CD14-positive monocyte (primary cell): ENCODE measurements around the gene PRKACB. TPM values are rescaled to one million over a fixed set of nuclear protein-coding genes. Genes with fewer than 3 reads are reported as not detected.
"Not testable (repeated sequence)": the region's sequence is repeated elsewhere in the genome, so short reads cannot be mapped to it uniquely, and the experiment has no call there.

ENCODE experiments used
- DNase-seq, 3 donors: peaks; one replicate each; pipeline ENCODE4 v3.0.0-alpha.2; 2011 to 2022
- H2AFZ ChIP-seq: 2 replicates; pipeline ENCODE4 v1.6.0; 2012; ENCODE audit warnings: mild to moderate bottlenecking, low read depth, low read length, inconsistent platforms; ENCODE audit not compliant: insufficient read depth, poor library complexity, severe bottlenecking
- H3K27ac ChIP-seq, 2 donors: 1 replicate in 1 of 2; 2 replicates in 1 of 2; pipeline ENCODE4 v1.5.1; 2012 to 2013; ENCODE audit warnings: low read length in 2 of 2, control low read depth in 1 of 2, inconsistent platforms in 1 of 2, low read depth in 1 of 2, mild to moderate bottlenecking in 1 of 2
- H3K27me3 ChIP-seq, 2 donors: one replicate each; pipeline versions ENCODE4 v1.6.0 to v1.6.1; 2011 to 2013; ENCODE audit warnings: low read length in 2 of 2; ENCODE audit not compliant: control insufficient read depth in 2 of 2, insufficient read depth in 2 of 2
- H3K36me3 ChIP-seq, 2 donors: replicated peaks in 1 of 2; 1 replicate in 1 of 2; 2 replicates in 1 of 2; pipeline versions ENCODE4 v1.5.1 to v1.6.1; 2012 to 2013; ENCODE audit warnings: low read length in 2 of 2, control low read depth in 1 of 2, inconsistent platforms in 1 of 2, mild to moderate bottlenecking in 1 of 2; ENCODE audit not compliant: insufficient read depth in 2 of 2, control insufficient read depth in 1 of 2
- H3K4me1 ChIP-seq, 2 donors: 1 replicate in 1 of 2; 2 replicates in 1 of 2; pipeline versions ENCODE4 v1.5.1 to v1.6.1; 2012 to 2013; ENCODE audit warnings: low read length in 2 of 2, control low read depth in 1 of 2, inconsistent platforms in 1 of 2, mild to moderate bottlenecking in 1 of 2, moderate library complexity in 1 of 2; ENCODE audit not compliant: insufficient read depth in 2 of 2, control insufficient read depth in 1 of 2
- H3K4me2 ChIP-seq: replicated peaks from 2 replicates; pipeline ENCODE3; 2012; ENCODE audit warnings: low read length, moderate library complexity, mild to moderate bottlenecking; ENCODE audit not compliant: poor library complexity, severe bottlenecking; ENCODE audit errors: extremely low read depth
- H3K4me3 ChIP-seq, 3 experiments: fragments of 200-600 bp in 1 of 3; sonication (generic) in 1 of 3; replicated peaks in 1 of 3; 1 replicate in 2 of 3; 2 replicates in 1 of 3; pipeline ENCODE4 v1.5.1; 2011 to 2013; ENCODE audit warnings: low read length in 3 of 3, mild to moderate bottlenecking in 3 of 3, control low read depth in 2 of 3, low read depth in 2 of 3, inconsistent platforms in 1 of 3, moderate library complexity in 1 of 3
- H3K79me2 ChIP-seq: 2 replicates; pipeline ENCODE4 v1.6.0; 2012; ENCODE audit warnings: mild to moderate bottlenecking, control low read depth, inconsistent platforms, low read length, moderate library complexity; ENCODE audit not compliant: insufficient read depth
- H3K9ac ChIP-seq: 2 replicates; pipeline ENCODE4 v1.6.0; 2017; ENCODE audit warnings: low read length, mild to moderate bottlenecking; ENCODE audit not compliant: insufficient read depth, poor library complexity, severe bottlenecking
- H3K9me3 ChIP-seq, 2 donors: replicated peaks in 1 of 2; 1 replicate in 1 of 2; 2 replicates in 1 of 2; pipeline versions ENCODE4 v1.5.1 to v1.6.1; 2012 to 2013; ENCODE audit warnings: low read length in 2 of 2, control low read depth in 1 of 2; ENCODE audit not compliant: control insufficient read depth in 1 of 2, insufficient read depth in 1 of 2
- H4K20me1 ChIP-seq: 2 replicates; pipeline ENCODE4 v1.6.0; 2012; ENCODE audit warnings: mild to moderate bottlenecking, low read length, control low read depth, moderate library complexity; ENCODE audit not compliant: insufficient read depth
- H3K27ac Mint-ChIP-seq, 7 donors: one replicate each; pipeline ENCODE4 v1.8.0; 2020; ENCODE audit warnings: mild to moderate bottlenecking in 7 of 7, mixed read lengths in 7 of 7, moderate library complexity in 6 of 7, inconsistent platforms in 2 of 7
- H3K27me3 Mint-ChIP-seq, 3 donors: one replicate each; pipeline ENCODE4 v1.8.0; 2021 to 2022; ENCODE audit warnings: low read depth in 3 of 3, mild to moderate bottlenecking in 3 of 3, mixed read lengths in 3 of 3, moderate library complexity in 3 of 3, inconsistent platforms in 1 of 3
- H3K36me3 Mint-ChIP-seq, 2 donors: one replicate each; pipeline ENCODE4 v1.8.0; 2020; ENCODE audit warnings: mixed read lengths in 2 of 2, inconsistent platforms in 1 of 2, mild to moderate bottlenecking in 1 of 2
- H3K4me1 Mint-ChIP-seq: one replicate; pipeline ENCODE4 v1.8.0; 2020; ENCODE audit warnings: mild to moderate bottlenecking, mixed read lengths
- H3K4me3 Mint-ChIP-seq, 2 donors: one replicate each; pipeline ENCODE4 v1.8.0; 2020; ENCODE audit warnings: mild to moderate bottlenecking in 2 of 2, mixed read lengths in 2 of 2, moderate library complexity in 1 of 2
- H3K9me3 Mint-ChIP-seq, 7 donors: one replicate each; pipeline ENCODE4 v1.8.0; 2020 to 2022; ENCODE audit warnings: mixed read lengths in 7 of 7, mild to moderate bottlenecking in 6 of 7, moderate library complexity in 6 of 7, inconsistent platforms in 2 of 7
- WGBS: methylation state at CpG from one replicate; pipeline ENCODE4 v1.1.5; 2013; ENCODE audit warnings: missing lambda C conversion rate; ENCODE audit not compliant: insufficient coverage; 5-methylcytosine and 5-hydroxymethylcytosine counted together
- intact Hi-C, 2 donors: fragments of 100-400 bp; cut with micrococcal nuclease; formaldehyde crosslinking; loops; one replicate each; pipeline versions ENCODE4 v1.15.0 to v1.15.1; 2023
- polyA plus RNA-seq, 3 donors: library from polyadenylated mRNA; depleted of rRNA in 1 of 3; unstranded in 2 of 3; stranded (reverse) in 1 of 3; fragments of 300-500 nt in 2 of 3; fragments of >200 nt in 1 of 3; fragmentation: Illumina TruSeq in 2 of 3; gene quantifications; 1 replicate in 2 of 3; 2 replicates in 1 of 3; pipeline ENCODE4 v1.2.3, GENCODE V29; 2012 to 2021
- TF ChIP-seq, protein P1 (sequence below): fragments of 200-600 bp; IDR thresholded peaks from one replicate; pipeline ENCODE4 v1.8.0; 2022; ENCODE audit warnings: antibody characterized with exemption, mild to moderate bottlenecking

PRKACB gene
- polyA plus RNA-seq, 3 donors = 2.5 to 14.5 (median 13.8) TPM

DNA sequence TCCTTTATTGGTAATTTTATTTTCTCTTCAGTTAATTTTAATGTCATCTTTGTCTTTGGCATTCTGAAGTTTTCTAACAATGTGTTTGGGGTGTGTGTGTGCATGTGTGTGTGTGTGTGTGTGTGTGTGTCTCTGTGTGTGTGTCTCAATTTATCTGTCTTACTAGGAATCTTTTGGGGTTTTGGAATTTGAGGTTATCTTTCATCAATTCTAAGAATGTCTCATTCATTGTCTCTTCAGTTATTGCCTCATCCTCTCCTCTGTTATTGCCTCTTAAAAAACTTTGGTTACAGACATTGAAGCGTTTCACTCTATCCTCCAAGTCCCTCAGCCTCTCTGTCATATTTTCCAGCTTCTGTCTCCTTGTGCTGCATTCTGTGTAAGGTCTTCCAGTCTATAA lies 139.3 kb downstream of the PRKACB start:
- no peaks in the 10 kb centered on the region for H3K4me1 ChIP-seq

DNA sequence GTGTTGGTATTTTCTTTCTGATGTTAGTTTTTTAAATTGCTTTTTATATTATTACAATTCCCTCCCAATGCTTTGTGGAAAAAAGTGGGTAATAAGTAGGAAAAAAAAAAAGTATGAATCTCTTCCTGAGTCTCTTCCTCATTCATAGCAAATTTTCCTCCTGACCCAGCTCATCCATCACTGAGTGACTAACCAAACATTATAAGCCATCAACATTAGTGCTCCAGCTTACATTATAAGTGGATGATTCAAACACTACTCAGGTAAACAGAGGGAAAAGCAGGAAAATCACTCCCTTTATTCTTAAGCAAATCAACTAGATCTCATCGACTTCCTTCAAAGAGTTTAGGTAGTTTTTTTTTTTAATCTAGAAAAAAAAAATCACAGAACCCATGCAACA lies 142.0 kb downstream of the PRKACB start:
- Histone ChIP-seq H2AFZ (no peak overlapping the region), H3K27me3 (no peaks in the 10 kb centered on the region), H3K79me2 (no peaks in the 10 kb centered on the region), H3K4me2 (no peak overlapping the region), H3K9me3 (peaks cover 17% of the 10 kb centered on the region in 2 donors), H3K4me3 (no peak overlapping the region), H4K20me1 (no peaks in the 10 kb centered on the region), H3K4me1 (no peaks in the 10 kb centered on the region), H3K27ac (no peak overlapping the region), H3K36me3 (no peaks in the 10 kb centered on the region), H3K9ac (no peak overlapping the region)
- H3K27ac Mint-ChIP-seq = no peak overlapping the region
- peaks cover 19 to 38% (median 32%) of the 10 kb centered on the region in 7 donors for H3K9me3 Mint-ChIP-seq
- intact Hi-C loops = no loop called here
- H3K4me3 Mint-ChIP-seq = no peak overlapping the region
- H3K27me3 Mint-ChIP-seq = peaks cover 0 to 2% (median 0%) of the 10 kb centered on the region in 3 donors
- H3K4me1 Mint-ChIP-seq = no peaks in the 10 kb centered on the region
- H3K36me3 Mint-ChIP-seq = no peaks in the 10 kb centered on the region
- no peak for DNase-seq
- no CpG with 5 or more reads among the region's 1 CpG for WGBS
- TF ChIP-seq, protein P1, sequence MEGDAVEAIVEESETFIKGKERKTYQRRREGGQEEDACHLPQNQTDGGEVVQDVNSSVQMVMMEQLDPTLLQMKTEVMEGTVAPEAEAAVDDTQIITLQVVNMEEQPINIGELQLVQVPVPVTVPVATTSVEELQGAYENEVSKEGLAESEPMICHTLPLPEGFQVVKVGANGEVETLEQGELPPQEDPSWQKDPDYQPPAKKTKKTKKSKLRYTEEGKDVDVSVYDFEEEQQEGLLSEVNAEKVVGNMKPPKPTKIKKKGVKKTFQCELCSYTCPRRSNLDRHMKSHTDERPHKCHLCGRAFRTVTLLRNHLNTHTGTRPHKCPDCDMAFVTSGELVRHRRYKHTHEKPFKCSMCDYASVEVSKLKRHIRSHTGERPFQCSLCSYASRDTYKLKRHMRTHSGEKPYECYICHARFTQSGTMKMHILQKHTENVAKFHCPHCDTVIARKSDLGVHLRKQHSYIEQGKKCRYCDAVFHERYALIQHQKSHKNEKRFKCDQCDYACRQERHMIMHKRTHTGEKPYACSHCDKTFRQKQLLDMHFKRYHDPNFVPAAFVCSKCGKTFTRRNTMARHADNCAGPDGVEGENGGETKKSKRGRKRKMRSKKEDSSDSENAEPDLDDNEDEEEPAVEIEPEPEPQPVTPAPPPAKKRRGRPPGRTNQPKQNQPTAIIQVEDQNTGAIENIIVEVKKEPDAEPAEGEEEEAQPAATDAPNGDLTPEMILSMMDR = no peak

More for the DNA sequence above, 139.3 kb downstream of the PRKACB start:
- H3K27ac ChIP-seq = no peak overlapping the region
- H3K9ac ChIP-seq = no peak overlapping the region
- TF ChIP-seq, protein P1 = no peak
- WGBS = no CpG with 5 or more reads among the region's 1 CpG
- intact Hi-C loops = no loop called here
- H3K79me2 ChIP-seq = no peaks in the 10 kb centered on the region
- H2AFZ ChIP-seq = no peak overlapping the region
- H3K4me3 Mint-ChIP-seq = no peak overlapping the region
- no peaks in the 10 kb centered on the region for H3K36me3 ChIP-seq
- no peak overlapping the region for H3K4me3 ChIP-seq
- no peaks in the 10 kb centered on the region for H3K27me3 ChIP-seq
- no peaks in the 10 kb centered on the region for H4K20me1 ChIP-seq
- H3K9me3 Mint-ChIP-seq = peaks cover 18 to 26% (median 24%) of the 10 kb centered on the region in 7 donors
- peaks cover 0 to 2% (median 0%) of the 10 kb centered on the region in 3 donors for H3K27me3 Mint-ChIP-seq
- peak overlapping the region in 1 of 7 donors; percentile 14 for H3K27ac Mint-ChIP-seq
- no peak overlapping the region for H3K4me2 ChIP-seq
- H3K36me3 Mint-ChIP-seq = no peaks in the 10 kb centered on the region
- peaks cover 12% of the 10 kb centered on the region in 2 donors for H3K9me3 ChIP-seq
- no peaks in the 10 kb centered on the region for H3K4me1 Mint-ChIP-seq
- no peak for DNase-seq

DNA sequence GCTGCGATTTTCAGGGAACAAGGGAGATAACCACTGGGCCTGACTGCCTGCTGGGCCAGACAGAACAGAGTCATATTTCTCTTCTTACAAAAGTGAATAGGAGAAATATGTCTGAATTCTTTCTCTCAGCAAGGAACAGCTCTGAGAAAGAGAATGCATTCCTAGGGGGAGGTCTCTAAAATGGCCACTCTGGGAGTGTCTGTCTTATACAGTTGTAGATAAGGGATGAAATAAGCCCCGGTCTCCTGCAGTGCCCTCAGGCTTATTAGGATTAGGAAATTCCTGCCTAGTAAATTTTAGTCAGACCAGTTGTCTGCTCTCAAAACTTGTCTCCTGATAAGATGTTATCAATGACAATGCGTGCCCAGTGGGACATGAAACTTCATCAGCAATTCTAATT lies 143.3 kb downstream of the PRKACB start:
- H3K4me1 ChIP-seq, H3K9ac ChIP-seq, H3K27ac ChIP-seq, H3K4me3 ChIP-seq, intact Hi-C loops, H2AFZ ChIP-seq, H3K27me3 ChIP-seq, H3K36me3 ChIP-seq, H4K20me1 ChIP-seq, H3K27me3 Mint-ChIP-seq, H3K4me3 Mint-ChIP-seq, DNase-seq, H3K36me3 Mint-ChIP-seq, H3K79me2 ChIP-seq, H3K4me2 ChIP-seq, H3K27ac Mint-ChIP-seq, H3K4me1 Mint-ChIP-seq: not testable (repeated sequence)
- 100% methylated on average over 1 of the region's 3 CpGs for WGBS
- peaks cover 17% of the 10 kb centered on the region in 2 donors for H3K9me3 ChIP-seq
- peaks cover 19 to 41% (median 32%) of the 10 kb centered on the region in 7 donors for H3K9me3 Mint-ChIP-seq
